Kidney tubule cell (primary cell): ENCODE measurements around the gene CTDP1.
A peak's percentile ranks its signal among the peaks of the same experiment; 100 is the strongest.

Experiments used
- DNase-seq: peaks from one replicate; pipeline ENCODE4 v3.0.0-alpha.2; 2018; ENCODE audit warnings: low spot score

CTDP1 gene

GRCh38 chr18:79644666-79645057 lies 34.9 kb upstream of the CTDP1 start:
- no peak for DNase-seq

GRCh38 chr18:79645291-79645983 lies 34.2 kb upstream of the CTDP1 start:
- no peak for DNase-seq

DNA sequence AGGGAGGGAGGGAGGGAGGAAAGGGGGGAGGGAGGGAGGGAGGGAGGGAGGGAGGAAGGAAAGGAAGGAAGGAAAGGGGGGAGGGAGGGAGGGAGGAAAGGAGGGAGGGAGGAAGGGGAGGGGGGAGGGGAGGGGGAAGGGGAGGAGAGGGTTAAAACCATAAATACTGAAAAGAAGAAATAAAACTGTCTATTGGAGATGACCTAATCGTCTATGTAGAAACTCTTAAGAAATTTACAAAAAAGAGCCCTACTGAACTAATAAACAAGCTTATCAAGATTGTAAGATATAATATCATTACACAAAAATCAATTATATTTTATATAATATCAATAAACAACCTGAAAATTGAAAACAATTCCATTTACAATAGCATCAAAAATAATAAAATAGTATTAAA lies 32.3 kb upstream of the CTDP1 start:
- DNase-seq = no peak

- no peak for DNase-seq
Observed at GRCh38 chr18:79650959-79651358, 28.6 kb upstream of the CTDP1 start.

DNA sequence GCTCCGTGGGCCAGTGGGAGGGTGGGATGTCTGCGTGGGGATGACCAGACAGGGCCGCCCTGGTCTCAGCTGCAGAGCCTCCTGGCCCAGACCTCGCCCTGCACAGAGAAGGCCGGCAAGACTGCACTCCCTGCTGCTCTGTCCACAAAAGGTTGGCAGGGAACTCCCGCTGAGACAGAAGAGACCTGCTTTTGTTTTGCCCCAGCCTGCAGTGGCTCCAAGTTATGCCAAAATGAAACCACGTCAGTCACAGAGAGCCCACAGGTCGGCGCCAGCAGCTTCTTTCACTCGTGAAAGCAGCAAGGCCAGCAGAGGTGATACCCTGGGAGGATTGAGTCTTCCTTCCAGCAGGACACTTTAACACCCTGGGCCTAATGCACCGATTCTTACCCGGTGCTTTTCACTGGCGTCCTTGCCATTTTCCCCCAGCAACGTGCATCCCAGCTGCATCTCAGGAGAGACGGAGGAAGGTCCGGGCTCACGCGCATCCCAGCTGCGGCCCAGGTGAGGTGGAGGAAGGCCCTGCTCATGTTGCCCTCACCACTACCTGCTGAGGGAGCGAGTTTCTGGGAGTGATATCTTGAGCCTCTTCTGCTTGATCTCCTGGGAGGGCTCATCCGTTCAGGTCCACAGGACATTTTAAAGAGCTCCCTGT lies 22.1 kb upstream of the CTDP1 start:
- no peak for DNase-seq

DNA sequence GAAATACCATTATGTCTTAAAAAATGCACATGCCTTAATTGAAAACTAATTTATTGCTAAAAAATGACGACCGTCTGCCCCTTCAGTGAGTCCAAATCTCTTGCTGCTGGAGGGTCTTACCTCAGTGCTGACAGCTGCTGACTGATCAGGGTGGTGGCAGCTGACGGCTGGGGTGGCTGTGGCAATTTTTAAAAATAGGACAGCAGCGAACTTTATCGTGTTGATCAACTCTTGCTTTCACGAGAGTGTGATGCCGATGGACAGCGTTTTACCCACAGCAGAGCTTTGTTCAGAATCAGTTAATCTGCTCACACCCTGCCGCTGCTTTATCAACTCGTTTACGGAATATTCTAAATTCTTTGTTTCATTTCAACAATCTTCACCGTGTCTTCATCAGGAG lies 21.2 kb upstream of the CTDP1 start:
- no peak for DNase-seq

- no peak for DNase-seq
Observed at GRCh38 chr18:79659733-79660132, 19.9 kb upstream of the CTDP1 start.

- DNase-seq = no peak
Observed at GRCh38 chr18:79662034-79662433, 17.6 kb upstream of the CTDP1 start.

GRCh38 chr18:79662439-79662838 lies 17.2 kb upstream of the CTDP1 start:
- no peak for DNase-seq

DNA sequence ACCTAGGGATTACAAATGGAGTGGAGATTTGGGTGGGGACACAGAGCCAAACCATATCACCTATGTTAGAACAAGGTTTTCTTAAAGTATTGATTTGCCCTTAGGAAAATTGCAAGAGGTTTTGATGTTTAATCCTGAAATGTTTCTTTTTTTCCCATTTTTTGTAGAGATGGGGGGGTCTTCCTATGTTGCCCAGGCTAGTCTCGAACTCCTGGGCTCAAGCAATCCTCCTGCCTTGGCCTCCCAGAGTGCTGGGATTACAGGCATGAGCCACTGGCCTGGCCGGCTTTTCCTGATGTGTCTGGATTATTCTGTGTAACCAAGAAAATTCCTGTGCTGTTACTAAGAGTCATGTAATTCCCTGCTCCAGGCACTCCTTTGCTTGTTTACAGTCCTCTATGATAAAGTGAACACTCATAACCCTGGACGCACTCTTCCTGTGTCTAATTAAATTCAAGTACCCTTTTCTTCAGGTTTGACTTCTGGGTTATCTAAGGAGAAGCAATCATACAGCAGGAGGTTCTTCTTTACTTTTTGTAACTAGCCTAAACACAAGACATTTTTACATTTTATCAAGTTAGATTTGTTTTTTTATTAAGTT lies 15.0 kb upstream of the CTDP1 start:
- peak; percentile 91 for DNase-seq

DNA sequence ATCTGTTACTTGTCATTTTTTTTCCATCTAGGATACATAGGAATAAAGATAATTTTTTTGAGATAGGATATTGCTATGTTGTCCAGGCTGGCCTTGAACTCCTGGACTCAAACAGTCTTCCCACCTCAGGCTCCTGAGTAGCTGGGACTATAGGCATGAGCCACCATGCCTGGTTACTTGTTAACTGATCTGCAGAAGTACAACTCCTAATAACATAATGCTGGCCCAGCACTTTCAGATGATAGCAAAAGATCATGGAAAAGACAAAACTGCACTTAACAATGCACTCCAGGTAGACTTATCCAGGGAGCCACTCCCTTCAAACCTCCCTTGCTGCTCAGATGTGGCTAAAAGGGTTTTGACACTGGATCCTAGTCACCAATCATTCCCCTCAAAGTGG lies 11.4 kb upstream of the CTDP1 start:
- no peak for DNase-seq

DNA sequence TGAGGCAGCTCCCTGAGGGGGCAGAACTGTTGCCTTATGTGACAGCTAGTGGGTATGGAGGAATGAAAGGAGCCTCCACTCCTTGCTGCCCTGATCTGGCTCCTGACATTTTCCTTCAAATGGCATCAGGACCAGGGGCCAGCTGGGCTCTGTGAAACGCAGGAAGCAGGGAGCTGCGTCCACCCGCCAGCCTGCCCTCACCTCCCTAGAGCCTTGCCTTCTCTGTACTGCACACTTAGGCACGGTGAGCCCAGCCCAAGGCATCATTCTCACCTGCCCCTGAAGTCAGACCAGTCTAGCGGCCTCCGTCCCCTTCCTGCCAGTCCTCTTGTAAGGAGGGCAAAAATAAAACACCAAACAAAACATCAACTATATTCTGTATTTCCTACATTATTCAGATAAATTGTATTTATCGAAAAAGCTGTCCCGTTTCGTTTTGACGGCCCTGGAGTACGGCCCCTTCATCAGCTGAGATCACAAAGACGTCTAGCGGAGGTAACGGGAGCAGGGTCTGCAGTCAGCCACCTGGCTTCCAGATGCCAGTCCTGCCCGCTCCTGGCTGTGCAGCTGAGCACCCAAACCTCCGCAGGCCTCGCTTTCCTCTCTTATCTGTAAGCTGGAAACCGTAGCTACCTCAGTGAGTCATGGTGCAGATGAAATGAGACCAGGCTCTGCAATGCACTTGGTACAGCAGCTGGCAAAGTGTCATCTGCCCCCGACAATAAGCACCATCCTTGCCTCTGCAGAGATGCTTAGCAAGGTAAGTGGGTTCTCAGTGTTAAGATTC lies 6.9 kb upstream of the CTDP1 start:
- DNase-seq = no peak

GRCh38 chr18:79677221-79677620 lies 2.4 kb upstream of the CTDP1 start:
- DNase-seq = no peak

DNA sequence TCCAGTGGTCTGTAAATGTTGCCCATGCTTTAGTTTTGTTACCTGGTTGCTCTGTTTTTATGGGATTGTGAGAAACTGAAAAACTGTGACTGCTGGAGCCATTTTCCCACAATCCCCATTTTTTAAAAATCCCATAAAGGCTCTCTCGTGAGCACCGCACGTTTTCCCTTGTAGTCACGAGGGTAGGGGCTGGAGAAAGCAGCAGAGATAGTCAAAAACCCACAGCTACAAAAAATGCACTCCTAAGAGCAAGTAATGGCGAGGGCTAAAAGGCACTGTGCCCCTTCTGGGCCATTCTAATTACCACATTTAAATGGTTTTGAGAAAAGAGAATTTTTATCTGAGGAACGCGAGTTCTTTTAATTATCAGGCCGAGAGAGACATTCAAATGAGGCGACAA lies 1.8 kb upstream of the CTDP1 start:
- no peak for DNase-seq

GRCh38 chr18:79678665-79679551 lies 695 bp upstream of the CTDP1 start:
- peak; percentile 99 for DNase-seq

- DNase-seq = peak; percentile 64
Observed at GRCh38 chr18:79680100-79680879, 687 bp downstream of the CTDP1 start.

GRCh38 chr18:79680891-79681339 lies 1.3 kb downstream of the CTDP1 start:
- no peak for DNase-seq

DNA sequence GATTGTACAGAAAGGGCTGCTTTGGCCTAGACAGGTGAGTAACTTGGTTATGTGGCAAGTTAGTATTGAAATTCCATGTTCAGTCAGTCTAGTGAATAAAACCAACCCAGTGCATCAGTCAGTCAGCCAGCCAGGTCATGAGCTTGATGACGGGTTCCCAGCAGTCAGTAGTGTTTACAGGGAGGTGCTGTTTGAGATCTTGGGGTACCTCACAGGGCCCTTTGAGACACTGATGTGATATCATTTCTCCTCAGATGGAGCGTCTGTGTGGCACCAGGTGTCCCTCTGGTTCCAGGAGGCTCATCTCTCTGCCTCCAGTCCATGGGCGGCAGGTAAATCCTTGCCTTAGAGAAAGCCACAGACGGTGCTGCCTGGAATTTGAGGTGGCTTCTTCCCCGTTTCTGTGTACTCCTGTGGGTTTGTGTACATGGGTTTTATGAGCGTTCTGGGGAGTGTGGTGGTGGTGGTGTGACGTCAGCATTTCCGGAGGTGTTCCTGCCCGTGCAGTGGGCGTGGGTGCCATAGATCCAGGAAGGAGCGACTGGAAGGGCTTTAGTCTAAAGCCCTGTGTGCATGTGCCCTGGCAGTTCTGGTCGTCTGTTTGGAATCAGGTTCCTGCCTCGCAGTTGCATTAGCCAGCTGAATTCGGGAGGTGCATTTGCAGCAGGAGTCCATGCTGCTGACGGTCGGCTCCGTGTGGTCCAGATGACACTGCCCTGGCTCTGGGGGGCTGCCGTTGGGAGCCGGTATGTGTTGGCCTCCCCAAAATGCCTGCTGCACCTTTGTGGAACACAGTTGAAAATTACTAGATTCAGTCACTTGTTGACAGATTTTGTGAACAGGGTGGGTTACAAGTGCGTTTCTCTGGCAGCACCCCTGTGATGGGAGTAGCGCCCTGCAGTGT lies 2.1 kb downstream of the CTDP1 start:
- peak; percentile 23 for DNase-seq

DNA sequence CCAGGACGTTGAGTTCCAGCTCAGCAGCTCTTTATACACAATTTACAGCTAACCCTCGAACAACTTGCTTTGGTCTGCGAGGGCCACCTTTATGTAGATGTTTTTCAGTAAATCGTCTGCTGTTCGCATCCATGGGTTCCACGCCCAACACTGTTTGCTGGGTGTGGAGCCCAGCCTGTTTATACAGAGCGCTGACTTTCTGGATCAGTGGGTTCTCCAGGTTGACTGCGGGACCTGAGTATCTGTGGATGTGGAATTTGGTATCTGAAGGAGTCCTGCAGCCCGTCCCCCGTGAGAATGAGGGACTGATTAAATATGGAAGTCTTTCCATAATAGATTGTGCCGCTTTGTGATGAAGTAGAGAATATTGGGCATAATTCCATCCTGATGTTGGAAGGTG lies 2.9 kb downstream of the CTDP1 start:
- no peak for DNase-seq
